Spleen (tissue), 11 donors: ENCODE results near the gene ZFP57. TPM values are rescaled to one million over a fixed set of nuclear protein-coding genes. Genes with fewer than 3 reads are reported as not detected.
A peak's percentile ranks its signal among the peaks of the same experiment; 100 is the strongest.

Source experiments
- DNase-seq: peaks from one replicate; pipeline ENCODE4 v3.0.0-alpha.2; 2020
- H3K27ac ChIP-seq, 8 donors: fragments of 200-600 bp; sonication (generic) in 7 of 8; 1 replicate in 4 of 8; 2 replicates in 4 of 8; pipeline versions ENCODE4 v1.5.0 to v1.8.0; 2016 to 2021; ENCODE audit warnings: inconsistent platforms in 4 of 8, mild to moderate bottlenecking in 4 of 8, moderate library complexity in 1 of 8
- H3K27me3 ChIP-seq, 7 donors: fragments of 200-600 bp; sonication (generic) in 6 of 7; replicated peaks in 1 of 7; 1 replicate in 4 of 7; 2 replicates in 3 of 7; pipeline versions ENCODE4 v1.5.0 to v1.8.0; 2016 to 2021; ENCODE audit warnings: inconsistent platforms in 3 of 7, mild to moderate bottlenecking in 1 of 7
- H3K36me3 ChIP-seq, 6 donors: fragments of 200-600 bp; sonication (generic) in 5 of 6; 1 replicate in 4 of 6; 2 replicates in 2 of 6; pipeline versions ENCODE4 v1.5.0 to v1.8.0; 2016 to 2021; ENCODE audit warnings: inconsistent platforms in 2 of 6
- H3K4me1 ChIP-seq, 6 donors: fragments of 200-600 bp; sonication (generic) in 5 of 6; 1 replicate in 3 of 6; 2 replicates in 3 of 6; pipeline versions ENCODE4 v1.5.0 to v1.8.0; 2016 to 2021; ENCODE audit warnings: inconsistent platforms in 3 of 6
- H3K4me3 ChIP-seq, 8 donors: fragments of 200-600 bp; sonication (generic) in 7 of 8; 1 replicate in 4 of 8; 2 replicates in 4 of 8; pipeline versions ENCODE4 v1.5.0 to v1.8.0; 2016 to 2021; ENCODE audit warnings: inconsistent platforms in 4 of 8, mild to moderate bottlenecking in 4 of 8, moderate library complexity in 2 of 8
- H3K9me3 ChIP-seq, 8 donors: fragments of 200-600 bp; sonication (generic) in 7 of 8; 1 replicate in 4 of 8; 2 replicates in 4 of 8; pipeline versions ENCODE4 v1.5.0 to v1.8.0; 2016 to 2021; ENCODE audit warnings: inconsistent platforms in 4 of 8
- POLR2A ChIP-seq, 3 donors: fragments of 450-650 bp; IDR thresholded peaks; one replicate each; pipeline ENCODE4 v1.5.1; 2017; ENCODE audit warnings: antibody characterized with exemption in 3 of 3, mild to moderate bottlenecking in 1 of 3
- POLR2AphosphoS5 ChIP-seq, 3 donors: sonication (generic); formaldehyde crosslinking; IDR thresholded peaks; one replicate each; pipeline ENCODE4 v1.5.1; 2017; ENCODE audit warnings: antibody characterized with exemption in 3 of 3
- WGBS, 5 donors: extraction: QIAGEN DNeasy Blood & Tissue Kit in 3 of 5; methylation state at CpG; one replicate each; pipeline versions ENCODE4 v1.1.5 to v1.1.7; 2013 to 2018; 5-methylcytosine and 5-hydroxymethylcytosine counted together
- intact Hi-C: fragments of 100-400 bp; cut with DNase I; formaldehyde crosslinking; loops from one replicate; pipeline ENCODE4 v1.15.0; 2023; ENCODE audit warnings: low total_unique reads
- polyA plus RNA-seq, 3 donors: library from polyadenylated mRNA; stranded (reverse); fragments of 200-250 nt; gene quantifications; one replicate each; pipeline ENCODE4 v1.2.1, GENCODE V29; 2013
- total RNA-seq, 7 donors: library from RNA; depleted of rRNA in 3 of 7; stranded (reverse); fragments of >200 nt in 3 of 7; fragmentation: NEBNext Ultra II Directional in 4 of 7; extraction: Animal tissue kit (Norgen Biotek cat#: 25700) in 4 of 7; gene quantifications; one replicate each; pipeline versions ENCODE4 v1.1.0 to v1.2.1, GENCODE V29; 2016 to 2021
- TF ChIP-seq, protein P1 (sequence below), 11 experiments: fragments of 200-600 bp in 7 of 11; fragments of 450-650 bp in 4 of 11; sonication (generic) in 4 of 11; IDR thresholded peaks in 8 of 11; conservative IDR thresholded peaks in 3 of 11; 1 replicate in 7 of 11; 2 replicates in 4 of 11; pipeline versions ENCODE4 v1.4.0 to v1.8.0; 2016 to 2021; ENCODE audit warnings: antibody characterized with exemption in 11 of 11, inconsistent platforms in 4 of 11, mild to moderate bottlenecking in 1 of 11
- donor health status: healthy with polysubstance abuse.
- donor health status: DM: no; HTN: no; CAD: no; lungs with moderate emphysema.
- donor health status: DM: no; HTN: no; CAD: no.
- donor health status: Bipolar disorder and iron deficiency.
- donor health status: healthy.
- donor health status: DM: no; HTN: no; CAD: no.
- donor health status: DM: yes; HTN: yes; CAD: no.

ZFP57 gene
- total and polyA plus RNA-seq, 10 donors: 0.37 to 6.8 (median 1.7) TPM; not detected in 6

DNA sequence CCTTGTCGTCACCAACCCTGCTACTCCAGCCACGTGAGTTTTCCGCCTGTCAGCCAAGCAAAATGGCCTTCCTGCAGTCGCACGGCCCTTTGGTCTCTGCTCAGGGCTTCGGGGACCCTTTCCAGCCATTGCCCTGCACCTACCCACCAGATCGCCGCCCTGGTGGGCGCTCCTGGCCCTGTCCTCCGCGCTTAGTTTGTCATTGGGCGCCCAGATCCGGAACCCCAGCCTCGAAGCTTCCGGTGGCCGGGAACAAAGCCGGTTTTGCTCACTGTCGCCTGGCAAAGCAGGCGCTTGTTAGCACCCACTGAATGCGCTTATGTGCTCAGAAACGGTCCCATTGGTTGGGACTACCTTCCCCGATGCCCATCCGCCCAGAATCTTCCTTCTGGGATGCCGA lies 536 bp downstream of the ZFP57 start:
- H3K4me3 ChIP-seq: peak overlapping the region in 2 of 8 donors; percentile 18 to 58
- 58 to 97% (median 89%) methylated on average over 23 to 24 of the region's 24 CpGs for WGBS, 5 donors
- TF ChIP-seq POLR2A (IDR thresholded peaks at IDR 0.05): no peak
- TF ChIP-seq POLR2AphosphoS5 (IDR thresholded peaks at IDR 0.05): no peak
- TF ChIP-seq, protein P1, sequence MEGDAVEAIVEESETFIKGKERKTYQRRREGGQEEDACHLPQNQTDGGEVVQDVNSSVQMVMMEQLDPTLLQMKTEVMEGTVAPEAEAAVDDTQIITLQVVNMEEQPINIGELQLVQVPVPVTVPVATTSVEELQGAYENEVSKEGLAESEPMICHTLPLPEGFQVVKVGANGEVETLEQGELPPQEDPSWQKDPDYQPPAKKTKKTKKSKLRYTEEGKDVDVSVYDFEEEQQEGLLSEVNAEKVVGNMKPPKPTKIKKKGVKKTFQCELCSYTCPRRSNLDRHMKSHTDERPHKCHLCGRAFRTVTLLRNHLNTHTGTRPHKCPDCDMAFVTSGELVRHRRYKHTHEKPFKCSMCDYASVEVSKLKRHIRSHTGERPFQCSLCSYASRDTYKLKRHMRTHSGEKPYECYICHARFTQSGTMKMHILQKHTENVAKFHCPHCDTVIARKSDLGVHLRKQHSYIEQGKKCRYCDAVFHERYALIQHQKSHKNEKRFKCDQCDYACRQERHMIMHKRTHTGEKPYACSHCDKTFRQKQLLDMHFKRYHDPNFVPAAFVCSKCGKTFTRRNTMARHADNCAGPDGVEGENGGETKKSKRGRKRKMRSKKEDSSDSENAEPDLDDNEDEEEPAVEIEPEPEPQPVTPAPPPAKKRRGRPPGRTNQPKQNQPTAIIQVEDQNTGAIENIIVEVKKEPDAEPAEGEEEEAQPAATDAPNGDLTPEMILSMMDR (IDR thresholded peaks at IDR 0.05 in 8 of 11, conservative IDR thresholded peaks at IDR 0.05 in 3 of 11): no peak
- H3K36me3 ChIP-seq: no peaks in the 10 kb centered on the region
- no peaks in the 10 kb centered on the region for H3K9me3 ChIP-seq
- H3K27me3 ChIP-seq: peaks cover 0 to 16% (median 0%) of the 10 kb centered on the region in 7 donors
- H3K27ac ChIP-seq: peak overlapping the region in 1 of 8 donors; percentile 45
- DNase-seq: no peak
- intact Hi-C loops: no loop called here
- peaks cover 0 to 11% (median 0%) of the 10 kb centered on the region in 6 donors for H3K4me1 ChIP-seq

DNA sequence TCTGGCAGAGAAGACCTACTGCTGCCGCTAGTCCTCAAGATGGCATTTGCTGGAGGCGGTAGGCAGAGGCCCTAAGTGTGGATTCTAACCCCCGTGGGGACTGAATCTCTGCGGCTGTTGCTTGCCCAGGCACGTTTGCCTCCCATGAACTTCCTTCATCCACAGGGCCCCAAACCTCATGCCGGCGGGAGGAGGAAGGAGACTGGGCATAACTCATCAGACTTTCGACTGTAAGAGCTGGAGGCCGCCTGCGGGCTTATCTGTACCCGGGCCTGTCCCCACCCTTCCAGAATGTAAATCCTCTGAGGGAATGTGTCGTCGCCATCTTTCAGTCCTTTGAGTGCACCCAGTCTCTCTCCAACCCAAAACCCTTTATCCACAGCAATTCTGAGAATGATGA lies 990 bp downstream of the ZFP57 start:
- 60 to 77% (median 66%) methylated on average over 13 of the region's 13 CpGs for WGBS, 5 donors
- peaks cover 0 to 11% (median 0%) of the 10 kb centered on the region in 6 donors for H3K4me1 ChIP-seq
- no peaks in the 10 kb centered on the region for H3K9me3 ChIP-seq
- H3K4me3 ChIP-seq: peak overlapping the region in 1 of 8 donors; percentile 58
- peaks cover 0 to 16% (median 0%) of the 10 kb centered on the region in 7 donors for H3K27me3 ChIP-seq
- H3K36me3 ChIP-seq: no peaks in the 10 kb centered on the region
- no peak for DNase-seq
- intact Hi-C loops: no loop called here
- TF ChIP-seq, protein P1 (IDR thresholded peaks at IDR 0.05 in 8 of 11, conservative IDR thresholded peaks at IDR 0.05 in 3 of 11): no peak
- TF ChIP-seq POLR2A (IDR thresholded peaks at IDR 0.05) (no peak), POLR2AphosphoS5 (IDR thresholded peaks at IDR 0.05) (no peak)
- H3K27ac ChIP-seq: no peak overlapping the region

DNA sequence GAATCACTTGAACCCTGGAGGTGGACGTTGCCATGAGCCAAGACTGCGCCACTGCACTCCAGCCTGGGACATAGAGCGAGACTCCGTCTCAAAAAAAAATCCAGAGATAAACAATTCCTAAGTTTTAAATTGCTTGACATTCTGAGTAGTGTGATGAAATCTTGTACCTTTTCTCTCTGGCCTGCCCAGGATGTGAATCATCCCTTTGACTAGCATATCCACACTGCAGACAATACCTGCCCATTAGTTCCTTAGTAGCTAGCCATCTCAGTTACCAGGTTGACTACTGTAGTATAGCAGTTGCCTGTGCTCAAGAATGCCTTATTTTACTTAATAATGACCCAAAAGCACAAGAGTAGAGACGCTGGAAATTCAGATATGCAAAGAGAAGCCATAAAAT lies 2.8 kb downstream of the ZFP57 start:
- no peak for TF ChIP-seq POLR2AphosphoS5 (IDR thresholded peaks at IDR 0.05)
- TF ChIP-seq, protein P1 (IDR thresholded peaks at IDR 0.05 in 8 of 11, conservative IDR thresholded peaks at IDR 0.05 in 3 of 11): no peak
- TF ChIP-seq POLR2A (IDR thresholded peaks at IDR 0.05): no peak
- DNase-seq: no peak
- H3K27me3 ChIP-seq: peaks cover 0 to 16% (median 0%) of the 10 kb centered on the region in 7 donors
- H3K36me3 ChIP-seq: no peaks in the 10 kb centered on the region
- H3K4me1 ChIP-seq: peaks cover 0 to 11% (median 0%) of the 10 kb centered on the region in 6 donors
- no peaks in the 10 kb centered on the region for H3K9me3 ChIP-seq
- intact Hi-C loops: no loop called here
- no peak overlapping the region for H3K27ac ChIP-seq
- no peak overlapping the region for H3K4me3 ChIP-seq
- WGBS, 5 donors: 86 to 94% (median 92%) methylated on average over 5 of the region's 5 CpGs

DNA sequence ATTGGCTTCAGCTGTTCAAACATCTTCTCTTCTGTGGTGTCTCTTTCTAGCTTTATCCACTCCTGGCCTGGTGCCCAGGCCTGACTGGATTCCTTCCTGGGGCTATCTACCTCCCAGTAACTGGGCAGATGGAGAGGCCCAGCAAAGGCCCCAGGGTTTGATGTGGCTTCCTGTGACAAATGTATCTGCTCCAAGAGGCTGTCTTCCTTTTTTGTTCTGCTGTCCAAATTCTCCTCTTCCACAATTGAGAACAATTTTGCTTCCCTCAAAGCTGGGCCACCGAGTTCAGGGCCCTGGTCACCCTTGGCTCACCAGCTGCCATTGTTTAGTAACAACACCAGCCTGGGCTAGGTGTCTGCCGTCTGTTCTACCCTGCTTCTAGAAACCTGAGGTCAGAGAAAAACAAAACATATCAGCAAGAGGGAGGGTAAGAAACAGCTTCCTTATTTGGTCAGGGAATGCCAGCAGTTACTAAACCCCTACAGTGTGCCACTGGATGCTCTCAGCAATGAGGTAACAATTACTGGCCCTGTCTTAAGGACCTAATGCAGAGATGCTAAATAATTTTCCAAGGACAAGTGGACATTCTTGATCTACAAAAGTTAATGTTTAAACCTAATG lies 3.9 kb downstream of the ZFP57 start:
- WGBS, 5 donors: 7 to 35% (median 26%) methylated on average over 2 of the region's 2 CpGs
- no peak for DNase-seq
- peaks cover 0 to 19% (median 0%) of the 10 kb centered on the region in 7 donors for H3K27me3 ChIP-seq

More for the DNA sequence above, 3.9 kb downstream of the ZFP57 start:
- Histone ChIP-seq H3K4me3 (no peak overlapping the region), H3K4me1 (peaks cover 0 to 11% (median 0%) of the 10 kb centered on the region in 6 donors), H3K9me3 (no peaks in the 10 kb centered on the region), H3K27ac (no peak overlapping the region), H3K36me3 (no peaks in the 10 kb centered on the region)
- intact Hi-C loops: no loop called here
- TF ChIP-seq POLR2AphosphoS5 (IDR thresholded peaks at IDR 0.05) (no peak), POLR2A (IDR thresholded peaks at IDR 0.05) (no peak)
- TF ChIP-seq, protein P1 (IDR thresholded peaks at IDR 0.05 in 8 of 11, conservative IDR thresholded peaks at IDR 0.05 in 3 of 11): no peak
